Tibial nerve (tissue), 4 donors: ENCODE data around the gene ZNF804B. TPM values are rescaled to one million over a fixed set of nuclear protein-coding genes. Genes with fewer than 3 reads are reported as not detected.

Experiments used
- DNase-seq, 2 donors: peaks; one replicate each; pipeline ENCODE4 v3.0.0-alpha.2; 2019; ENCODE audit warnings: low spot score in 2 of 2
- H3K27ac ChIP-seq, 4 donors: fragments of 200-600 bp; sonication (generic) in 3 of 4; one replicate each; pipeline ENCODE4 v1.5.1; 2017 to 2019; ENCODE audit warnings: mild to moderate bottlenecking in 1 of 4
- H3K27me3 ChIP-seq, 2 donors: fragments of 200-600 bp; sonication (generic) in 1 of 2; one replicate each; pipeline versions ENCODE4 v1.5.1 to v1.6.0; 2017 to 2019
- H3K36me3 ChIP-seq, 3 donors: fragments of 200-600 bp; sonication (generic); one replicate each; pipeline ENCODE4 v1.5.1; 2018 to 2019
- H3K4me1 ChIP-seq, 4 donors: fragments of 200-600 bp; sonication (generic) in 3 of 4; one replicate each; pipeline ENCODE4 v1.5.1; 2017 to 2019
- H3K4me3 ChIP-seq, 4 donors: fragments of 200-600 bp; sonication (generic) in 3 of 4; one replicate each; pipeline ENCODE4 v1.5.1; 2017 to 2019; ENCODE audit warnings: mild to moderate bottlenecking in 1 of 4, moderate library complexity in 1 of 4
- H3K9me3 ChIP-seq, 4 donors: fragments of 200-600 bp; sonication (generic) in 3 of 4; one replicate each; pipeline ENCODE4 v1.5.1; 2017 to 2019
- EP300 ChIP-seq, 2 donors: sonication (generic); formaldehyde crosslinking; IDR thresholded peaks; one replicate each; pipeline ENCODE4 v1.6.1; 2017; ENCODE audit warnings: antibody characterized with exemption in 2 of 2, mild to moderate bottlenecking in 1 of 2
- POLR2A ChIP-seq, 2 donors: fragments of 450-650 bp; IDR thresholded peaks; one replicate each; pipeline ENCODE4 v1.6.1; 2017; ENCODE audit warnings: antibody characterized with exemption in 2 of 2, mild to moderate bottlenecking in 2 of 2, moderate library complexity in 2 of 2
- WGBS, 2 donors: methylation state at CpG; one replicate each; pipeline ENCODE4 v1.1.5; 2018; 5-methylcytosine and 5-hydroxymethylcytosine counted together
- total RNA-seq, 4 donors: library from RNA; depleted of rRNA; stranded (reverse); fragments of >200 nt; gene quantifications; one replicate each; pipeline ENCODE4 v1.1.0, GENCODE V29; 2016
- TF ChIP-seq, protein P1 (sequence below), 5 experiments: fragments of 200-600 bp in 3 of 5; fragments of 450-650 bp in 2 of 5; sonication (generic) in 3 of 5; IDR thresholded peaks; one replicate each; pipeline ENCODE4 v1.5.1; 2016 to 2019; ENCODE audit warnings: antibody characterized with exemption in 5 of 5, mild to moderate bottlenecking in 3 of 5, moderate library complexity in 2 of 5

The ZNF804B gene
- total RNA-seq, 4 donors from 2014 or later, result 0.21 to 0.22 TPM; not detected in 2

DNA sequence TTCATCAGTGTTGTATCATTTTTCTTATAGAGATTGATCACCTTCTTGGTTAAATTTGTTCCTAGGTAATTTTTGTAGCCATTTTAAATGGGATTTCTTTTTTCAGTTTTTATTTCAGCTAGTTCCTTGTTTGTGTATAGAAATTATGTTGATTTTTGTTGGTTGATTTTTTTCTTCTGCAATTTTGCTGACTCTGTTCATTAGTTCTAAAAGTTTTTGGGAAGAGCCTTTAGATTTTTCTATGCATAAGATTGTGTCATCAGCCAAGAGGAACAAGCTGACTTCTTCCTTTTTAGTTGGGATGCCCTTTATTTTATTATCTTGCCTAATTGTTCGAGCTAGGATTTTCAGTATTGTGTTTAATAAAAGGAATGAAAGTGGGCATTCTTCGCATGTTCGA, 258.2 kb downstream of the ZNF804B start:
- Histone ChIP-seq H3K27me3 (no peaks in the 10 kb centered on the region), H3K4me3 (no peak overlapping the region), H3K36me3 (no peaks in the 10 kb centered on the region), H3K4me1 (no peaks in the 10 kb centered on the region), H3K9me3 (peaks cover 0 to 6% (median 0%) of the 10 kb centered on the region in 4 donors), H3K27ac (no peak overlapping the region)
- WGBS, 2 donors, result 91 to 92% methylated on average over 3 of the region's 3 CpGs
- TF ChIP-seq POLR2A (IDR thresholded peaks at IDR 0.05) (no peak), EP300 (IDR thresholded peaks at IDR 0.05) (no peak)
- TF ChIP-seq, protein P1, sequence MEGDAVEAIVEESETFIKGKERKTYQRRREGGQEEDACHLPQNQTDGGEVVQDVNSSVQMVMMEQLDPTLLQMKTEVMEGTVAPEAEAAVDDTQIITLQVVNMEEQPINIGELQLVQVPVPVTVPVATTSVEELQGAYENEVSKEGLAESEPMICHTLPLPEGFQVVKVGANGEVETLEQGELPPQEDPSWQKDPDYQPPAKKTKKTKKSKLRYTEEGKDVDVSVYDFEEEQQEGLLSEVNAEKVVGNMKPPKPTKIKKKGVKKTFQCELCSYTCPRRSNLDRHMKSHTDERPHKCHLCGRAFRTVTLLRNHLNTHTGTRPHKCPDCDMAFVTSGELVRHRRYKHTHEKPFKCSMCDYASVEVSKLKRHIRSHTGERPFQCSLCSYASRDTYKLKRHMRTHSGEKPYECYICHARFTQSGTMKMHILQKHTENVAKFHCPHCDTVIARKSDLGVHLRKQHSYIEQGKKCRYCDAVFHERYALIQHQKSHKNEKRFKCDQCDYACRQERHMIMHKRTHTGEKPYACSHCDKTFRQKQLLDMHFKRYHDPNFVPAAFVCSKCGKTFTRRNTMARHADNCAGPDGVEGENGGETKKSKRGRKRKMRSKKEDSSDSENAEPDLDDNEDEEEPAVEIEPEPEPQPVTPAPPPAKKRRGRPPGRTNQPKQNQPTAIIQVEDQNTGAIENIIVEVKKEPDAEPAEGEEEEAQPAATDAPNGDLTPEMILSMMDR (IDR thresholded peaks at IDR 0.05), result no peak
- DNase-seq, result no peak

DNA sequence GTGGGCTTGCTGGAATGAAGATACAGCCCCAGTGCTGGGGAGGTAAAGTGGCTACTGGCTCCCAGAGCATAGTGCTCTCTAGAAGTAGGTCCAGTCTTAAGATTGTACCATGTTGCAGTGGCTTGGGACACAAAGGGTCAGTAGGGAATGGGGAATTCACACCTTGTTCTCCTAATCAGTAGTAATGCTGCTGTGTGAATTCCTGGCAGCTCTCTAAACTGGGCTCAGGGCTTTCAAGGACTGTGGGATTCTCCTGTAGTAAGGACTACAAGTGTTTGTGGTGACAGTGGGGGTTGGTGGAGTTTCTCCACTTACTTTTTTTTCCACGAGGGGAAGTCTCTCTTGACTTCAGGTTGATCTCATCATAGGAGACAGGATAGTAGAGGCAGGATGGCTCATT, 262.2 kb downstream of the ZNF804B start:
- Histone ChIP-seq H3K9me3 (peaks cover 0 to 3% (median 0%) of the 10 kb centered on the region in 4 donors), H3K36me3 (no peaks in the 10 kb centered on the region), H3K4me1 (peaks cover 0 to 15% (median 0%) of the 10 kb centered on the region in 4 donors), H3K27me3 (no peaks in the 10 kb centered on the region), H3K27ac (no peak overlapping the region), H3K4me3 (no peak overlapping the region)
- WGBS, 2 donors, result 63 to 67% methylated on average over 1 of the region's 1 CpG
- TF ChIP-seq, protein P1 (IDR thresholded peaks at IDR 0.05), result no peak
- TF ChIP-seq EP300 (IDR thresholded peaks at IDR 0.05) (no peak), POLR2A (IDR thresholded peaks at IDR 0.05) (no peak)
- no peak for DNase-seq

DNA sequence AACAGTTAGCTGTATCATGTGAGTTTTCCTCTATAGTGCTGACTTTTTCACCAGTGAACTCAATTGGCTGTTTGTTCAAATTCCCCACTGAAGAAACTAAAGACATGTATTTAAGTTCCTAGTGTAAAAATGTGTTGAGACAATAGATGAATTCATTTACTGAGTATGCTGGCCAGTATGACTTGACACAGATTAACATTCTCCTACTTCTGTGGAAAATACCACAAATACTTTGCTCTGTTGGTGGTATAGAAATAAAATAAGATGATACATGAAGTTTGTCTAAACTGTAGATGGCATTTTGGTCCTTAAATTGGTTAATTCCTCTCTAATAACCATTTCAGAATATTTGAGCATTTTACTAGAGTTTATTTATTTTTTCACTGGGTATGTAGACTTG, 263.7 kb downstream of the ZNF804B start:
- no peaks in the 10 kb centered on the region for H3K27me3 ChIP-seq
- H3K36me3 ChIP-seq, result no peaks in the 10 kb centered on the region
- peaks cover 0 to 3% (median 0%) of the 10 kb centered on the region in 4 donors for H3K9me3 ChIP-seq
- no peak overlapping the region for H3K27ac ChIP-seq
- H3K4me1 ChIP-seq, result peaks cover 0 to 22% (median 0%) of the 10 kb centered on the region in 4 donors
- DNase-seq, result no peak
- TF ChIP-seq POLR2A (IDR thresholded peaks at IDR 0.05) (no peak), EP300 (IDR thresholded peaks at IDR 0.05) (no peak)
- TF ChIP-seq, protein P1 (IDR thresholded peaks at IDR 0.05), result no peak
- no peak overlapping the region for H3K4me3 ChIP-seq

DNA sequence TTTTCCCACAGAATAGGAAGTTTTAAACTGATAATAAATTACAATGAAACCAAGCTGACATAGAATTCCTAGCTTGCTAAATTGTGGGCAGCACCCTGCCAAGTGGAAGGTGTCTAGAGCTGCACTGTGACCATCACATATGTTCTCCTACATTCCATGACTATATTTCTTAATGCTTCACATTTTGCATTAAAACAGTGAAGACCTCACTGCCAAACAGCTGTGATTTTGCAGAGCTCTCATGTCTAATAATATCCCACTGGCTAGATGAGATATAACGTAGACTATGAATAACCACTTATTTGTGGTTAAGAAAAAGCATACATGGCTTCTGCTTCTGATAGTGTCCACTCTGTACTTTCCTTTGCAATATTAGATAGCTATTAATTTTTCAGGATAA, 264.4 kb downstream of the ZNF804B start:
- H3K4me3 ChIP-seq, result no peak overlapping the region
- 22 to 24% methylated on average over 1 of the region's 1 CpG for WGBS, 2 donors
- peaks cover 0 to 2% (median 0%) of the 10 kb centered on the region in 4 donors for H3K9me3 ChIP-seq
- H3K27ac ChIP-seq, result no peak overlapping the region
- peaks cover 0 to 24% (median 0%) of the 10 kb centered on the region in 4 donors for H3K4me1 ChIP-seq
- no peaks in the 10 kb centered on the region for H3K36me3 ChIP-seq
- no peak for DNase-seq
- TF ChIP-seq POLR2A (IDR thresholded peaks at IDR 0.05), result no peak
- TF ChIP-seq, protein P1 (IDR thresholded peaks at IDR 0.05), result no peak
- no peak for TF ChIP-seq EP300 (IDR thresholded peaks at IDR 0.05)
- H3K27me3 ChIP-seq, result no peaks in the 10 kb centered on the region

DNA sequence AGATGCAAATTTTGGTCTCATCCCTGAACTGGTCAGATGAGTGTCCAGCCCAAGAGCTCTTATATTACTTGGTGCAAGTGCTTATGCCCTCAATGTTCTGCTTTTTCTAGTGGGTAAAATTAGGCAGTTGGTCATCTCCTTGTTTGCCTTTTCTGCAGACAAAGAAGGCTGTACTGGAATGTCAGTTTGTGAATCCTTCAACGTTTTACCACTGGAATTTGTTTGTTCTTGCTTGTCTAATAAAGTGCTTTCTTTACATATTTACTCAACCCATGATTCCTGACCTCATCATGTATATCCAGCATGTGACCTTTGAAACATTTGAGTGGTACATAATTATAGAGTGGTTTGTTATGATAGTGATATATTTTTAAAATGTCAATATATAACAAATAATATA, 268.3 kb downstream of the ZNF804B start:
- DNase-seq, result no peak
- Histone ChIP-seq H3K27me3 (no peaks in the 10 kb centered on the region), H3K36me3 (no peaks in the 10 kb centered on the region), H3K27ac (no peak overlapping the region), H3K4me1 (peaks cover 0 to 24% (median 0%) of the 10 kb centered on the region in 4 donors), H3K4me3 (no peak overlapping the region), H3K9me3 (no peaks in the 10 kb centered on the region)
- 0 to 23% methylated on average over 1 of the region's 1 CpG for whole genome bisulfite sequencing, 2 donors
- no peak for TF ChIP-seq EP300 (IDR thresholded peaks at IDR 0.05)
- TF ChIP-seq POLR2A (IDR thresholded peaks at IDR 0.05), result no peak
- TF ChIP-seq, protein P1 (IDR thresholded peaks at IDR 0.05), result no peak
